Colonic mucosa (tissue), 4 donors: ENCODE data around the gene CREB5. TPM values are rescaled to one million over a fixed set of nuclear protein-coding genes. Genes with fewer than 3 reads are reported as not detected.

Experiments used
- DNase-seq: peaks from one replicate; pipeline ENCODE4 v3.0.0-alpha.2; 2020
- H3K27ac ChIP-seq: fragments of 200-600 bp; one replicate; pipeline ENCODE4 v1.8.0; 2021
- H3K27me3 ChIP-seq: fragments of 200-600 bp; one replicate; pipeline ENCODE4 v1.8.0; 2021
- H3K36me3 ChIP-seq: fragments of 200-600 bp; one replicate; pipeline ENCODE4 v1.8.0; 2021
- H3K4me1 ChIP-seq: fragments of 200-600 bp; one replicate; pipeline ENCODE4 v1.8.0; 2021; ENCODE audit warnings: mild to moderate bottlenecking
- H3K4me3 ChIP-seq: fragments of 200-600 bp; one replicate; pipeline ENCODE4 v1.8.0; 2021
- H3K9ac ChIP-seq, 2 donors: one replicate each; pipeline ENCODE4 v1.7.0; 2013; ENCODE audit warnings: control low read depth in 2 of 2, low read depth in 2 of 2, low read length in 2 of 2
- H3K9me3 ChIP-seq: fragments of 200-600 bp; one replicate; pipeline ENCODE4 v1.8.0; 2021
- CTCF ChIP-seq: fragments of 200-600 bp; IDR thresholded peaks from one replicate; pipeline ENCODE4 v1.8.0; 2022; ENCODE audit warnings: antibody characterized with exemption, mild to moderate bottlenecking
- intact Hi-C: fragments of 100-400 bp; cut with DNase I; formaldehyde crosslinking; loops from one replicate; pipeline ENCODE4 v1.14.1; 2022
- total RNA-seq, 2 donors: library from RNA; stranded (reverse); fragmentation: NEBNext Ultra II Directional in 1 of 2; extraction: Animal tissue kit (Norgen Biotek cat#: 25700) in 1 of 2; gene quantifications; one replicate each; pipeline ENCODE4 v1.2.1, GENCODE V29; 2021
- donor health status: healthy.
- donor health status: DM: no; HTN: no; CAD: no.
- donor health status: DM: no; HTN: no; CAD: no.

The CREB5 gene
- total RNA-seq, 2 donors from 2014 or later = 0.54 to 3.6 TPM

- no peak for TF ChIP-seq CTCF
- Histone ChIP-seq H3K27me3 (no peaks in the 10 kb centered on the region), H3K27ac (no peak overlapping the region), H3K9me3 (no peaks in the 10 kb centered on the region), H3K9ac (no peak overlapping the region), H3K4me1 (no peaks in the 10 kb centered on the region), H3K4me3 (no peak overlapping the region), H3K36me3 (no peaks in the 10 kb centered on the region)
- DNase-seq = no peak
- intact Hi-C loops = no loop called here
Measured at GRCh38 chr7:28793381-28794085, 381.2 kb downstream of the CREB5 start.

- Histone ChIP-seq H3K4me1 (peaks cover 6% of the 10 kb centered on the region), H3K9ac (no peak overlapping the region), H3K27ac (no peak overlapping the region), H3K36me3 (no peaks in the 10 kb centered on the region), H3K4me3 (no peak overlapping the region), H3K9me3 (no peaks in the 10 kb centered on the region), H3K27me3 (no peaks in the 10 kb centered on the region)
- DNase-seq = no peak
- intact Hi-C loops = no loop called here
- no peak for TF ChIP-seq CTCF
Measured at GRCh38 chr7:28798274-28798673, 386.0 kb downstream of the CREB5 start.

GRCh38 chr7:28799619-28800018 is 387.3 kb downstream of the CREB5 start:
- H3K27ac ChIP-seq = no peak overlapping the region

GRCh38 chr7:28800150-28800549 is 387.8 kb downstream of the CREB5 start:
- no peak for TF ChIP-seq CTCF
- no peaks in the 10 kb centered on the region for H3K27me3 ChIP-seq
- H3K36me3 ChIP-seq = no peaks in the 10 kb centered on the region
- no peak for DNase-seq
- H3K9me3 ChIP-seq = no peaks in the 10 kb centered on the region
- peaks cover 6% of the 10 kb centered on the region for H3K4me1 ChIP-seq
- H3K4me3 ChIP-seq = no peak overlapping the region
- intact Hi-C loops = no loop called here
- no peak overlapping the region for H3K9ac ChIP-seq
- no peak overlapping the region for H3K27ac ChIP-seq

More at GRCh38 chr7:28799619-28800018, 387.3 kb downstream of the CREB5 start:
- intact Hi-C loops = no loop called here
- no peak for DNase-seq
- no peaks in the 10 kb centered on the region for H3K36me3 ChIP-seq
- no peaks in the 10 kb centered on the region for H3K27me3 ChIP-seq
- TF ChIP-seq CTCF = no peak
- peaks cover 6% of the 10 kb centered on the region for H3K4me1 ChIP-seq
- no peaks in the 10 kb centered on the region for H3K9me3 ChIP-seq
- no peak overlapping the region for H3K9ac ChIP-seq
- no peak overlapping the region for H3K4me3 ChIP-seq

- no peak overlapping the region for H3K4me3 ChIP-seq
- no peak for TF ChIP-seq CTCF
- H3K36me3 ChIP-seq = no peaks in the 10 kb centered on the region
- H3K27ac ChIP-seq = no peak overlapping the region
- intact Hi-C loops = no loop called here
- no peaks in the 10 kb centered on the region for H3K9me3 ChIP-seq
- peaks cover 6% of the 10 kb centered on the region for H3K4me1 ChIP-seq
- H3K27me3 ChIP-seq = no peaks in the 10 kb centered on the region
- no peak overlapping the region for H3K9ac ChIP-seq
- no peak for DNase-seq
Measured at GRCh38 chr7:28802450-28802849, 390.1 kb downstream of the CREB5 start.
